SK-N-SH (cell line): ENCODE measurements around the gene TMUB1.

Source experiments
- CTCF ChIP-seq: fragments of 200-600 bp; sonication (generic); IDR thresholded peaks from 2 replicates; pipeline ENCODE4 v1.6.1; 2017; ENCODE audit warnings: antibody characterized with exemption, mild to moderate bottlenecking, moderate library complexity
- SIN3A ChIP-seq: IDR thresholded peaks from 2 replicates; pipeline ENCODE4 v1.6.1; 2012; ENCODE audit warnings: low read depth, mild to moderate bottlenecking, low read length, moderate library complexity, borderline replicate concordance
- SMC3 ChIP-seq: IDR thresholded peaks from 2 replicates; pipeline ENCODE4 v1.6.1; 2012; ENCODE audit warnings: low read depth, low read length, improper control_type of control experiment

- no peak for TF ChIP-seq SMC3
- no peak for TF ChIP-seq CTCF
- no peak for TF ChIP-seq SIN3A
Measured at GRCh38 chr7:151073990-151074389, 9.3 kb downstream of the TMUB1 start.
